ENCODE results near the gene TLL2.

DNA sequence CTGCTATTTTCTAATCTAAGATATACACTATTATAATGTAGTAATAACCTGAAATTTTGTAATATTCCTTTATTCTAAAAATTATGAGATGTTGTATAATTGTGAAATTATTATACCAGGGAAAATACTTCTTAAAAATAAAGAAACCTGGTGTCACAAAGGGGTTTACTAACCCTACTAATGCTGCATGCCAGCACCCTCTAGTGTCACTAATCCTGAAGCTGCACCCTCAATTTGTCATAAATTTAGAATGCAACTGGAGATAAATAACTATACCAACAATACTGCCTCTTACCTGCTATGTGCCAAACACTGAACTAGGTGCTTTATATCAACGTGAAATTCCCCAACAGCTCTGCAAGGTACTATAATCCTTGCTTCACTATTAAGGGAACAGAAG is 42.3 kb upstream of the TLL2 start:
- TF ChIP-seq, protein P1, sequence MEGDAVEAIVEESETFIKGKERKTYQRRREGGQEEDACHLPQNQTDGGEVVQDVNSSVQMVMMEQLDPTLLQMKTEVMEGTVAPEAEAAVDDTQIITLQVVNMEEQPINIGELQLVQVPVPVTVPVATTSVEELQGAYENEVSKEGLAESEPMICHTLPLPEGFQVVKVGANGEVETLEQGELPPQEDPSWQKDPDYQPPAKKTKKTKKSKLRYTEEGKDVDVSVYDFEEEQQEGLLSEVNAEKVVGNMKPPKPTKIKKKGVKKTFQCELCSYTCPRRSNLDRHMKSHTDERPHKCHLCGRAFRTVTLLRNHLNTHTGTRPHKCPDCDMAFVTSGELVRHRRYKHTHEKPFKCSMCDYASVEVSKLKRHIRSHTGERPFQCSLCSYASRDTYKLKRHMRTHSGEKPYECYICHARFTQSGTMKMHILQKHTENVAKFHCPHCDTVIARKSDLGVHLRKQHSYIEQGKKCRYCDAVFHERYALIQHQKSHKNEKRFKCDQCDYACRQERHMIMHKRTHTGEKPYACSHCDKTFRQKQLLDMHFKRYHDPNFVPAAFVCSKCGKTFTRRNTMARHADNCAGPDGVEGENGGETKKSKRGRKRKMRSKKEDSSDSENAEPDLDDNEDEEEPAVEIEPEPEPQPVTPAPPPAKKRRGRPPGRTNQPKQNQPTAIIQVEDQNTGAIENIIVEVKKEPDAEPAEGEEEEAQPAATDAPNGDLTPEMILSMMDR (IDR thresholded peaks at IDR 0.05): peak in 1 of 2 donors; percentile 19
- no peak for TF ChIP-seq POLR2A (IDR thresholded peaks at IDR 0.05)
- TF ChIP-seq POLR2AphosphoS5 (IDR thresholded peaks at IDR 0.05): no peak
- no peak for TF ChIP-seq EP300 (IDR thresholded peaks at IDR 0.05)
